Left lung (tissue), 14 donors: Measurements from ENCODE around the gene IPP. TPM values are rescaled to one million over a fixed set of nuclear protein-coding genes. Genes with fewer than 3 reads are reported as not detected.
A peak's percentile ranks its signal among the peaks of the same experiment; 100 is the strongest.

Source experiments
- ATAC-seq: fragments of 200-7000 bp; cut with Tn5 transposase; one replicate; pipeline ENCODE4 v1.9.1; 2020; ENCODE audit warnings: moderate library complexity
- DNase-seq, 4 donors: peaks; one replicate each; pipeline ENCODE4 v3.0.0-alpha.2; 2013 to 2020
- H3K27ac ChIP-seq, 2 donors: fragments of 200-600 bp; sonication (generic) in 1 of 2; one replicate each; pipeline versions ENCODE4 v1.5.0 to v1.8.0; 2020 to 2021
- H3K27me3 ChIP-seq, 2 donors: fragments of 200-600 bp; sonication (generic) in 1 of 2; one replicate each; pipeline versions ENCODE4 v1.5.0 to v1.8.0; 2020 to 2021
- H3K36me3 ChIP-seq, 2 donors: fragments of 200-600 bp; sonication (generic) in 1 of 2; one replicate each; pipeline versions ENCODE4 v1.5.0 to v1.8.0; 2020 to 2021
- H3K4me1 ChIP-seq, 2 donors: fragments of 200-600 bp; one replicate each; pipeline ENCODE4 v1.8.0; 2021
- H3K4me3 ChIP-seq, 2 donors: fragments of 200-600 bp; sonication (generic) in 1 of 2; one replicate each; pipeline versions ENCODE4 v1.5.0 to v1.8.0; 2020 to 2021; ENCODE audit warnings: mild to moderate bottlenecking in 1 of 2
- H3K9me3 ChIP-seq, 2 donors: fragments of 200-600 bp; sonication (generic) in 1 of 2; one replicate each; pipeline versions ENCODE4 v1.5.0 to v1.8.0; 2020 to 2021
- CTCF ChIP-seq, 2 donors: fragments of 200-600 bp; sonication (generic) in 1 of 2; IDR thresholded peaks; one replicate each; pipeline versions ENCODE4 v1.5.0 to v1.8.0; 2021; ENCODE audit warnings: antibody characterized with exemption in 2 of 2
- intact Hi-C, 2 donors: fragments of 100-400 bp; cut with DNase I; formaldehyde crosslinking; loops; one replicate each; pipeline versions ENCODE4 v1.11.2 to v1.14.2; 2022
- long read RNA-seq, 12 donors: library from polyadenylated mRNA in 2 of 12; unstranded in 2 of 12; transcript quantifications; one replicate each; pipeline ENCODE4 v2.0.0 and lab custom pipeline, GENCODE V29; 2019 to 2026
- polyA plus RNA-seq, 6 donors: library from polyadenylated mRNA; unstranded; fragments of 120-200 nt; gene quantifications; one replicate each; pipeline ENCODE4 v1.2.1, GENCODE V29; 2013; ENCODE audit not compliant: insufficient read length in 6 of 6
- total RNA-seq, 2 donors: library from RNA; stranded (reverse); fragmentation: NEBNext Ultra II Directional; extraction: Animal tissue kit (Norgen Biotek cat#: 25700); gene quantifications; one replicate each; pipeline ENCODE4 v1.2.1, GENCODE V29; 2021
- donor health status: DM: no; HTN: yes; CAD: no.
- donor health status: DM: no; HTN: no; CAD: no.

The IPP gene
- total RNA-seq (10 to 100 TPM; 13.0 to 17.2 TPM), polyA plus RNA-seq (10 to 100 TPM; 21.1 to 23.4 (median 22.8) TPM)
- long read RNA-seq, donor 1, partial matches to known transcripts: 0 of 2 reads
- long read RNA-seq, donor 1, other reads (novel, unspliced or antisense): 0 of 2 reads
- long read RNA-seq, donor 2, partial matches to known transcripts: 0 of 5 reads
- long read RNA-seq, donor 2, other reads (novel, unspliced or antisense): 0 of 5 reads
- long read RNA-seq, donor 3, partial matches to known transcripts: 0 of 1 reads
- long read RNA-seq, donor 3, other reads (novel, unspliced or antisense): 0 of 1 reads
- long read RNA-seq, donor 4, partial matches to known transcripts: 0 of 4 reads
- long read RNA-seq, donor 4, other reads (novel, unspliced or antisense): 2 of 4 reads
- long read RNA-seq, donor 5: 0 reads
- long read RNA-seq, donor 6, partial matches to known transcripts: 0 of 1 reads
- long read RNA-seq, donor 6, other reads (novel, unspliced or antisense): 0 of 1 reads
- long read RNA-seq, donor 7, partial matches to known transcripts: 6 of 36 reads
- long read RNA-seq, donor 7, other reads (novel, unspliced or antisense): 30 of 36 reads
- long read RNA-seq, donor 8, partial matches to known transcripts: 47 of 79 reads
- long read RNA-seq, donor 8, other reads (novel, unspliced or antisense): 30 of 79 reads
- long read RNA-seq, donor 9: 0 reads
- long read RNA-seq, donor 10: 0 reads
- long read RNA-seq, donor 11, partial matches to known transcripts: 0 of 2 reads
- long read RNA-seq, donor 11, other reads (novel, unspliced or antisense): 0 of 2 reads
- long read RNA-seq, donor 12, partial matches to known transcripts: 0 of 1 reads
- long read RNA-seq, donor 12, other reads (novel, unspliced or antisense): 0 of 1 reads

GRCh38 chr1:45750298-45751038, at the start of gene IPP:
Gene IPP (minus strand): TSS chr1:45750653. CDS start chr1:45746411, 4,242 bp downstream.
- Histone ChIP-seq H3K27me3 (no peaks in the 10 kb centered on the region), H3K27ac (peak within 1 kb of the TSS; percentile 97 to 100), H3K9me3 (peaks cover 0 to 11% of the 10 kb centered on the region in 2 donors), H3K36me3 (no peaks in the 10 kb centered on the region), H3K4me3 (peak within 1 kb of the TSS; percentile 42 to 56), H3K4me1 (peaks cover 0 to 17% of the 10 kb centered on the region in 2 donors)
- no peak for TF ChIP-seq CTCF (IDR thresholded peaks at IDR 0.05)
- DNase-seq: peak; percentile 96 to 100 (median 99)
- peak; percentile 99 for ATAC-seq
- intact Hi-C loops: no loop called here

DNA sequence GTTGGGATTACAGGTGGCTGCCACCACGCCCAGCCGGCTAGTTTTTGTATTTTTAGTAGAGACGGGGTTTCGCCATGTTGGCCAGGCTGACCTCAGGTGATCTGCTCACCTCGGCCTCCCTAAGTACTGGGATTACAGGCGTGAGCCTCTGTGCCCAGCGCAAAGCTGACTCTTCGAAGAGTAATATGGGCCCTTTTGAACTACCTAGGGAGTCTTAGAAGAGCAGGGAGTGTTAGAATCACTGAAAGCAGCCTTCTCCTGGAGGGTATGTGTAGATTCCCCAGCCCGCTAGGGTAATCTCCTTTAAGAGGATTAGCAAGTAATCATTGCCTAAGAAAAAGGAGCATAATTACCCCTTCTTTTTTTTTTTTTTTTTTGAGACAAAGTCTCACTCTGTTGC, 46.5 kb upstream of the IPP start:
- intact Hi-C loops: no loop called here
- TF ChIP-seq CTCF (IDR thresholded peaks at IDR 0.05): no peak

GRCh38 chr1:45796381-45796780, 45.9 kb upstream of the IPP start:
- intact Hi-C loops: no loop called here
- Histone ChIP-seq H3K36me3 (no peaks in the 10 kb centered on the region), H3K4me1 (no peaks in the 10 kb centered on the region), H3K9me3 (no peaks in the 10 kb centered on the region), H3K27me3 (no peaks in the 10 kb centered on the region), H3K4me3 (no peak overlapping the region), H3K27ac (no peak overlapping the region)
- no peak for DNase-seq
- no peak for TF ChIP-seq CTCF (IDR thresholded peaks at IDR 0.05)
- no peak for ATAC-seq

More for the DNA sequence above, 46.5 kb upstream of the IPP start:
- DNase-seq (no peak), ATAC-seq (no peak)
- no peaks in the 10 kb centered on the region for H3K36me3 ChIP-seq
- no peaks in the 10 kb centered on the region for H3K9me3 ChIP-seq
- no peaks in the 10 kb centered on the region for H3K27me3 ChIP-seq
- H3K4me1 ChIP-seq: peaks cover 0 to under 1% of the 10 kb centered on the region in 2 donors
- H3K4me3 ChIP-seq: no peak overlapping the region
- H3K27ac ChIP-seq: no peak overlapping the region

GRCh38 chr1:45793942-45794604, 43.6 kb upstream of the IPP start:
- H3K9me3 ChIP-seq: no peaks in the 10 kb centered on the region
- H3K36me3 ChIP-seq: no peaks in the 10 kb centered on the region
- intact Hi-C loops: no loop called here
- no peak for DNase-seq
- H3K27ac ChIP-seq: no peak overlapping the region
- H3K4me3 ChIP-seq: no peak overlapping the region
- no peak for ATAC-seq
- H3K27me3 ChIP-seq: no peaks in the 10 kb centered on the region
- no peak for TF ChIP-seq CTCF (IDR thresholded peaks at IDR 0.05)
- no peaks in the 10 kb centered on the region for H3K4me1 ChIP-seq
